ENCODE results near the gene NIPBL. TPM values are rescaled to one million over a fixed set of nuclear protein-coding genes. Genes with fewer than 3 reads are reported as not detected.

Gene NIPBL
- total RNA-seq, 1 donor: 41.8 TPM

GRCh38 chr5:37111426-37112382 is 235.1 kb downstream of the NIPBL start:
- no peak for TF ChIP-seq CTCF (IDR thresholded peaks at IDR 0.05; ENCODE audit: insufficient read depth, low read length)
- no peak overlapping the region for H3K4me3 ChIP-seq (ENCODE audit: low read depth, low read length)
- no peak for DNase-seq (ENCODE audit: low read depth)

GRCh38 chr5:37112383-37112991 is 235.9 kb downstream of the NIPBL start:
- no peak overlapping the region for H3K4me3 ChIP-seq (ENCODE audit: low read depth, low read length)
- TF ChIP-seq CTCF (IDR thresholded peaks at IDR 0.05; ENCODE audit: insufficient read depth, low read length): no peak
- no peak for DNase-seq (ENCODE audit: low read depth)
